GM06990 (cell line): Measurements from ENCODE around the gene DIP2B.

Source experiments
- DNase-seq: peaks from one replicate; pipeline ENCODE4 v3.0.0-alpha.2; 2011; ENCODE audit not compliant: insufficient read length; ENCODE audit errors: extremely low read depth
- H3K27me3 ChIP-seq: replicated peaks from 2 replicates; pipeline ENCODE4 v1.6.0; 2011; ENCODE audit warnings: low read length; ENCODE audit not compliant: control insufficient read depth, insufficient read depth
- H3K36me3 ChIP-seq: 2 replicates; pipeline ENCODE4 v1.5.1; 2011; ENCODE audit warnings: low read length; ENCODE audit not compliant: control insufficient read depth, insufficient read depth
- H3K4me3 ChIP-seq: replicated peaks from 2 replicates; pipeline ENCODE4 v1.5.1; 2011; ENCODE audit warnings: low read depth, mild to moderate bottlenecking, control low read depth, low read length
- TF ChIP-seq, protein P1 (sequence below): IDR thresholded peaks from 2 replicates; pipeline ENCODE4 v1.5.1; 2011; ENCODE audit warnings: low read length, control low read depth, mild to moderate bottlenecking, inconsistent platforms; ENCODE audit not compliant: insufficient read depth, poor library complexity, severe bottlenecking

The DIP2B gene

DNA sequence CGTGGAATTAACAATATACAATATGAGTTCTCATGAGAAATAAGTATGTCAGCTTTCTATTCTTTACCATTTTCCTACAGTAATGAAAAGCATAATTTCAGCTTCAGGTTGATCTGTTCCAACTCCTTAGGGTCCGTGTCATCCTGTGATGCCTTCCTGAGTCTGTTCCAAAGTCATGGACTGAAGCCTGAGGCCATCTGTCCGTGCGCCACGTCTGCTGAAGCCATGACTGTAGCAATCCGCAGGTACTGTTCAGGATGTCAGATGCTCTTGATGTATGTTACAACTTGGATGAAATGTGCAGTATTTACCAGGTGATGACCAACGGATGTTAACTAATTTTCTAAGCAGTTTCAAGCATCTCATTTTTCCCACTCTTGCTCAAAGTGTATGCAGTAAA lies 192.1 kb downstream of the DIP2B start:
- DNase-seq, result no peak
- Histone ChIP-seq H3K36me3 (peaks cover 5% of the 10 kb centered on the region), H3K4me3 (no peak overlapping the region), H3K27me3 (no peaks in the 10 kb centered on the region)
- TF ChIP-seq, protein P1, sequence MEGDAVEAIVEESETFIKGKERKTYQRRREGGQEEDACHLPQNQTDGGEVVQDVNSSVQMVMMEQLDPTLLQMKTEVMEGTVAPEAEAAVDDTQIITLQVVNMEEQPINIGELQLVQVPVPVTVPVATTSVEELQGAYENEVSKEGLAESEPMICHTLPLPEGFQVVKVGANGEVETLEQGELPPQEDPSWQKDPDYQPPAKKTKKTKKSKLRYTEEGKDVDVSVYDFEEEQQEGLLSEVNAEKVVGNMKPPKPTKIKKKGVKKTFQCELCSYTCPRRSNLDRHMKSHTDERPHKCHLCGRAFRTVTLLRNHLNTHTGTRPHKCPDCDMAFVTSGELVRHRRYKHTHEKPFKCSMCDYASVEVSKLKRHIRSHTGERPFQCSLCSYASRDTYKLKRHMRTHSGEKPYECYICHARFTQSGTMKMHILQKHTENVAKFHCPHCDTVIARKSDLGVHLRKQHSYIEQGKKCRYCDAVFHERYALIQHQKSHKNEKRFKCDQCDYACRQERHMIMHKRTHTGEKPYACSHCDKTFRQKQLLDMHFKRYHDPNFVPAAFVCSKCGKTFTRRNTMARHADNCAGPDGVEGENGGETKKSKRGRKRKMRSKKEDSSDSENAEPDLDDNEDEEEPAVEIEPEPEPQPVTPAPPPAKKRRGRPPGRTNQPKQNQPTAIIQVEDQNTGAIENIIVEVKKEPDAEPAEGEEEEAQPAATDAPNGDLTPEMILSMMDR, result no peak

DNA sequence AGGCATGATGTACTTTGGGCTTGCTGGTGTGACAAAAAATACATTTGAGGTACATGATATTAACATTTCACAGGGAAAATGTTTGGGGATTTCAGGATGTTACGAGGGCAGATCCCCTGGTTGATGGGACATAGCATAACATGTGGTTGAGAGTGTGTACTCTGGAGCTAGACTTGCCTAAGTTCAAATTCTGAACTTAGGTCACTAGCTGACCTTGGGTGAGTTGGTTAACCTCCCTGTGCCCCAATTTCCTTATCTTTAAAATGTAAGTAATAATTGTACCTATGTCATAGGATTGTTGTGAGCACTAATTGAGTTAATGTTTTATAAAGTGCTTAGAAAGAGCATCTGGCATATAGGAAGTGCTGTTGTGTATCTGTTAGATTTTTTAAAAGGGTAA lies 194.4 kb downstream of the DIP2B start:
- TF ChIP-seq, protein P1, result no peak
- peaks cover 5% of the 10 kb centered on the region for H3K36me3 ChIP-seq
- no peaks in the 10 kb centered on the region for H3K27me3 ChIP-seq
- H3K4me3 ChIP-seq, result no peak overlapping the region
- no peak for DNase-seq

DNA sequence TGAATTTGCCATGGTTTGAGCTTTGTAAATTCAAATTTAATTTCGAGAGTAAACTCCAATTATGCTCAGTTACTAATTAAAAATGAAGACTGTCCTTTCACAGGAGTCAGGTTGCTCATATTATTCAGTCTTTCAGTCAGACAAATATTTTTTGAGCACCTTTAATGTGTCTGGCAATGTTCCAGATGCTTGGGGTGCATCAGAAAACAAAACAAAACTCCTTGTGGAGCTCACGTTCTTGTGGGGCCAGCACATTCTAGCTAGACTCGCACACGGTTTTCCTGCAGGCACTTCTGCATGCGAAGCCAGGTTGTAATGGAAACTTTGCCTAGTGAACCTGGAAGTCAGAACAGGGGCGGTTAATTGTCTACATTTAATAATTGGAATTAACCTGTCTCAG lies 195.2 kb downstream of the DIP2B start:
- TF ChIP-seq, protein P1, result no peak

DNA sequence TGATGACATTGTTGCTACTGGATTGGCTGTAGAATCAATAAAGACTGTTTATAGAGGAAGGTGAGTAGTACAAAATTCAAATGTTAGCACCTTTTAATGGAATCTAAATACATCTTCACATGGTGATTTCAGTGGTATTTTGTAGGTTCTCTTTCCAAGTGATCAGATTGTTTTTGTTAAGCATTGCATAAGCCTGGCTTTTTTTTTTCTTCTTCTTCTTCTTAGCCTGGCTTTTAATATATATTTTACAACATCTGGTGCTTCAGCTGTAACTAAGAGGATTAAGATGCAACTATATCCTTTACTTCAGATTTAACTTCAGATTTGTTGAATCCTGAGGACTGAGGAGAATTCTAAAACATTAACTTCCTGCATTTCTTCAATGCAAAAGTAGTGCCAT lies 201.8 kb downstream of the DIP2B start:
- no peaks in the 10 kb centered on the region for H3K27me3 ChIP-seq
- H3K4me3 ChIP-seq, result no peak overlapping the region
- no peak for DNase-seq
- peaks cover 11% of the 10 kb centered on the region for H3K36me3 ChIP-seq
- TF ChIP-seq, protein P1, result no peak

More for the DNA sequence above, 195.2 kb downstream of the DIP2B start:
- H3K36me3 ChIP-seq, result peaks cover 5% of the 10 kb centered on the region
- H3K27me3 ChIP-seq, result no peaks in the 10 kb centered on the region
- no peak for DNase-seq
- H3K4me3 ChIP-seq, result no peak overlapping the region

DNA sequence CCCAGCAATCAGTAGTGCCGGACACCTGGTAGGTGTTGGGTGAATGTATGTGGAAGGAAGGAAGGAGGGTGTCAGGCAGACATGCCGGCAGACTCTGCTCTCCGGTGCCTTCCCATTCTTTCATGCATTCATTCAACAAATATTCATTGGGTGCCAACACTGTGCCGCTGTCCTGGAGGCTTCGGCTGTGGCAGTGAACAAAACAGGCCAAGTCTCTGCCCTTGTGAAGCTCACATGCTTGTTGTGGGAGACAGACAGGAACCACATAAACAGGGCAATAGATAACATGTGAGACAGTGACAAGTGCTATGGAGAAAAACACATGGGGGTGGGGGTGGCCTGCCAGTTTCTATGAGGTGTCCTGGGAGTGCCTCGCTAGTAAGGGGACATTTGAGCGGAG lies 202.6 kb downstream of the DIP2B start:
- TF ChIP-seq, protein P1, result no peak
- peaks cover 11% of the 10 kb centered on the region for H3K36me3 ChIP-seq
- H3K27me3 ChIP-seq, result no peaks in the 10 kb centered on the region
- no peak overlapping the region for H3K4me3 ChIP-seq
- no peak for DNase-seq

DNA sequence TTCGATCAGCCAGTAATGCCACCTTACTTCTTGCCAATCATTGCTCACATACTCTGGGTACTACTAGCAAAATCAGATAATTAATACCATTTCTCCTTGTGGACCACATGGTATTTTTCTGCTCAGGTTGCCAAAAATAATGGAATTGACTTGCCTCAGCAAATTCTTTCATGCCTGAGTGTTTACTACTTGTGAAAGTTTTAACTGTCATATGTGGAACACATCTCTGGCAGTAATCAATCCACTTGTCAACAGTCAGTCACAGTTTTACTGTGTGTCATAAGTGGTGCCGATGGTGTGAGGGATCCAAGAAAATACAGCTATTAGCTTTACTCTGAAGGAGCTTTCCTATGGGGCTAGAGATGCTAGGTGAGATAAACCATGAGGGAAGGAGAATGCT lies 203.8 kb downstream of the DIP2B start:
- H3K4me3 ChIP-seq, result no peak overlapping the region
- TF ChIP-seq, protein P1, result no peak
- H3K27me3 ChIP-seq, result no peaks in the 10 kb centered on the region
- H3K36me3 ChIP-seq, result peaks cover 11% of the 10 kb centered on the region
- no peak for DNase-seq
